Activated gamma-delta T cell (primary cell): ENCODE results near the gene POLR3C.
"Not testable (repeated sequence)": the region's sequence is repeated elsewhere in the genome, so short reads cannot be mapped to it uniquely, and the experiment has no call there.

Source experiments
- DNase-seq: peaks from one replicate; lab custom pipeline; 2025; lab: John Stamatoyannopoulos, UW
- total RNA-seq, 2 donors: gene quantifications; one replicate each; lab custom pipeline; 2026; lab: John Stamatoyannopoulos, UW

POLR3C gene
- 68.8 to 72.8 reads per million in 2 donors for total RNA-seq

GRCh38 chr1:145823565-145824498 is at the start of gene POLR3C, which contains the start of gene RNF115:
Gene POLR3C (plus strand): TSS chr1:145824200. CDS start chr1:145825777, 1,577 bp downstream.
Gene RNF115 (minus strand): TSS chr1:145824095. CDS start chr1:145823873, 222 bp downstream.
- peak; percentile 75 for DNase-seq

- no peak for DNase-seq
Observed at GRCh38 chr1:145777357-145778145, 46.4 kb upstream of the POLR3C start.

- no peak for DNase-seq
Observed at GRCh38 chr1:145778146-145778540, 45.9 kb upstream of the POLR3C start.

GRCh38 chr1:145782272-145783099 is 41.5 kb upstream of the POLR3C start:
- no peak for DNase-seq

- no peak for DNase-seq
Observed at GRCh38 chr1:145784409-145784808, 39.6 kb upstream of the POLR3C start.

GRCh38 chr1:145785547-145785946 is 38.5 kb upstream of the POLR3C start:
- DNase-seq = no peak

GRCh38 chr1:145786271-145786670 is 37.7 kb upstream of the POLR3C start:
- DNase-seq = no peak

GRCh38 chr1:145788580-145788979 is 35.4 kb upstream of the POLR3C start:
- DNase-seq = no peak

- not testable (repeated sequence) for DNase-seq
Observed at GRCh38 chr1:145791860-145792259, 32.1 kb upstream of the POLR3C start.

- DNase-seq = no peak
Observed at GRCh38 chr1:145792484-145792883, 31.5 kb upstream of the POLR3C start.

GRCh38 chr1:145795257-145795881 is 28.6 kb upstream of the POLR3C start:
- DNase-seq = no peak

- no peak for DNase-seq
Observed at GRCh38 chr1:145796753-145797152, 27.2 kb upstream of the POLR3C start.

- DNase-seq = no peak
Observed at GRCh38 chr1:145799806-145800205, 24.2 kb upstream of the POLR3C start.

GRCh38 chr1:145804235-145805045 is 19.6 kb upstream of the POLR3C start:
- no peak for DNase-seq

GRCh38 chr1:145805057-145805456 is 18.9 kb upstream of the POLR3C start:
- no peak for DNase-seq

GRCh38 chr1:145806408-145806807 is 17.6 kb upstream of the POLR3C start:
- DNase-seq = no peak

- DNase-seq = no peak
Observed at GRCh38 chr1:145806844-145807243, 17.2 kb upstream of the POLR3C start.

GRCh38 chr1:145812977-145813810 is 10.8 kb upstream of the POLR3C start:
- DNase-seq = not testable (repeated sequence)

- DNase-seq = not testable (repeated sequence)
Observed at GRCh38 chr1:145818095-145818494, 5.9 kb upstream of the POLR3C start.
